ENCODE measurements around the gene DNAJC11. TPM values are rescaled to one million over a fixed set of nuclear protein-coding genes. Genes with fewer than 3 reads are reported as not detected.

The DNAJC11 gene
- total RNA-seq, 4 donors from 2014 or later = 62.9 to 119 (median 63.4) TPM

DNA sequence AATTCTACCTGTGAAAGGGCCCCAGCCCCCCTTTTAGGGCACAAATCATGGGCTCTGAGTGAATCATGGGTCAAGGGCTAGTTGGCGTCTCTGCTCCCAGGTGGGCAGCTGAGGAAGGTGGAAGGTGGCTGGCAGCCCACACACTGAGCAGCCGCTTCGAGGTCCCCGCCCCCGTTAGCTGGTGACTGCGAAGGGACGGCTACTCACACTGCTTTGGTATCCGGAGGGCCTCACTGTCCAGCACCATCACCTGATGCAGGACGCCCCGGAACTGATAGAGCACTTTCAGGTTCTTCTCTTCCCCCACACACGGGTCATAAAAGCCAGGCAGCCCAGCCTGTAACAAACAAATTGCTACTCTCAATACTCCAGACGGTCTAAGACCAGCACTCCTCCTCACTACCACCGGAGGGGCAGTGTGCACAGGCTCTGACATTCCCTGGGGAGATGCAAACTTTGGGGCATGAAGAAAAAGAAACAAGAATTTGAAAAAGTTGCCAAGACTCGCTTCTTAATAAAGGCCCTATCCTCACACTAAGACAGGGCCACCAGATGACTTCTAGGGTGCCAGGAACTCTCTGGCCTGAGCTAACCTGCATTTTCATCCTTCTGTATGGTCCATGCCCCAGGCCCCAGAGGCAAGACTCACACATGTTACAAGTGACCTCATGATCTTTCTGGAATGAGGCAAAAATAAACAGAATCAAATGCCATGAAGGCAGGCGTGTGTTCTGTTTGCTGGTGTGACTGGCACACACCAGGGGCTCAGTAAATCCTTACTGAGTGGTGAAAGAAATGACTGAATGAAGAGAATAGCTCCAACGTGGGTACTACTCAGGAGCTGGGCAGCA lies 65.5 kb downstream of the DNAJC11 start:
- H3K4me3 ChIP-seq = no peak overlapping the region
- TF ChIP-seq, protein P1, sequence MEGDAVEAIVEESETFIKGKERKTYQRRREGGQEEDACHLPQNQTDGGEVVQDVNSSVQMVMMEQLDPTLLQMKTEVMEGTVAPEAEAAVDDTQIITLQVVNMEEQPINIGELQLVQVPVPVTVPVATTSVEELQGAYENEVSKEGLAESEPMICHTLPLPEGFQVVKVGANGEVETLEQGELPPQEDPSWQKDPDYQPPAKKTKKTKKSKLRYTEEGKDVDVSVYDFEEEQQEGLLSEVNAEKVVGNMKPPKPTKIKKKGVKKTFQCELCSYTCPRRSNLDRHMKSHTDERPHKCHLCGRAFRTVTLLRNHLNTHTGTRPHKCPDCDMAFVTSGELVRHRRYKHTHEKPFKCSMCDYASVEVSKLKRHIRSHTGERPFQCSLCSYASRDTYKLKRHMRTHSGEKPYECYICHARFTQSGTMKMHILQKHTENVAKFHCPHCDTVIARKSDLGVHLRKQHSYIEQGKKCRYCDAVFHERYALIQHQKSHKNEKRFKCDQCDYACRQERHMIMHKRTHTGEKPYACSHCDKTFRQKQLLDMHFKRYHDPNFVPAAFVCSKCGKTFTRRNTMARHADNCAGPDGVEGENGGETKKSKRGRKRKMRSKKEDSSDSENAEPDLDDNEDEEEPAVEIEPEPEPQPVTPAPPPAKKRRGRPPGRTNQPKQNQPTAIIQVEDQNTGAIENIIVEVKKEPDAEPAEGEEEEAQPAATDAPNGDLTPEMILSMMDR (IDR thresholded peaks at IDR 0.05) = no peak
- no peak for TF ChIP-seq POLR2A (IDR thresholded peaks at IDR 0.05)
- no peak for DNase-seq
- H3K27ac ChIP-seq = no peak overlapping the region
- H3K36me3 ChIP-seq = peaks cover 0 to 95% (median 0%) of the 10 kb centered on the region in 3 donors
- no peaks in the 10 kb centered on the region for H3K27me3 ChIP-seq
- no peaks in the 10 kb centered on the region for H3K4me1 ChIP-seq
- H3K9me3 ChIP-seq = no peaks in the 10 kb centered on the region

- no peaks in the 10 kb centered on the region for H3K4me1 ChIP-seq
- no peaks in the 10 kb centered on the region for H3K9me3 ChIP-seq
- DNase-seq = no peak
- peaks cover 0 to 96% (median 0%) of the 10 kb centered on the region in 3 donors for H3K36me3 ChIP-seq
- H3K27ac ChIP-seq = no peak overlapping the region
- no peaks in the 10 kb centered on the region for H3K27me3 ChIP-seq
- TF ChIP-seq, protein P1 (IDR thresholded peaks at IDR 0.05) = no peak
- no peak for TF ChIP-seq POLR2A (IDR thresholded peaks at IDR 0.05)
- H3K4me3 ChIP-seq = no peak overlapping the region
These were observed 66.3 kb downstream of the DNAJC11 start for GRCh38 chr1:6635161-6635909.

DNA sequence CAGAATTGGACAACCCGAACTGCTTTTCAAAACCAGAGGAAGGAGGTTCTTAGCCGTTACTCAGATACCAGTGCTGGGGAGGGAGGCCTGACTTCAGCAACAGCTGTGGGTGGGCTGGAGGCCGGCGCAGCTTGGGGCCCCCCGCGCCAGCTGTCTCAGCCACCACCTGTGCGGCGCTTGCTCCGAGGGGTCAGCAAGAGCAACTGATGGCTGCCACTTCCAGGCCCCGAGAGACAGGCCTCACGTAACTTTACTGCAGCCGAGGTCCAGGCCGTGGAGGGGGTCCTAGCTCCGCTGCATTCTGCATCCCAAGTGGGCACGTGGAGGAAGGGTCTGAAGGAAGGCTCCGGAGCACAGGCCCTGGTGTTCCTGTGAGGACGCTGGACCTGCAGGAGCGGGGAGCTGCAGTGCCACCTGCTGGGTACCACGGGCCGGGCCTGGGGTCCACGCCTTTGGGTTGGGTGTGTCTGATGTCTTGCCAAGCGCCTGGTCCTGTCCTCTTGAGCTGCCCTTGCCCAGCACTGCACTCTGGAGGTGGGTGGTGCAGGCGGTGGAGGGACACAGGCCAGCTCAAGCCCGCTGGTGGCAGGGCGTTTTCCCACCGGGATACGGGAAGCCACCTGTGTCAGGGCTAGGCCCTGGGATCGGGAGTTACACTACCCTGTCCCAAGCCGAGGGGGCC lies 67.1 kb downstream of the DNAJC11 start:
- H3K27ac ChIP-seq = no peak overlapping the region
- H3K27me3 ChIP-seq = no peaks in the 10 kb centered on the region
- no peaks in the 10 kb centered on the region for H3K9me3 ChIP-seq
- H3K36me3 ChIP-seq = peaks cover 0 to 96% (median 0%) of the 10 kb centered on the region in 3 donors
- TF ChIP-seq, protein P1 (IDR thresholded peaks at IDR 0.05) = peak in 4 of 6 experiments; percentile 35 to 63 (median 58)
- no peak for TF ChIP-seq POLR2A (IDR thresholded peaks at IDR 0.05)
- peak; percentile 43 to 82 (median 74) for DNase-seq
- H3K4me3 ChIP-seq = no peak overlapping the region
- no peaks in the 10 kb centered on the region for H3K4me1 ChIP-seq

DNA sequence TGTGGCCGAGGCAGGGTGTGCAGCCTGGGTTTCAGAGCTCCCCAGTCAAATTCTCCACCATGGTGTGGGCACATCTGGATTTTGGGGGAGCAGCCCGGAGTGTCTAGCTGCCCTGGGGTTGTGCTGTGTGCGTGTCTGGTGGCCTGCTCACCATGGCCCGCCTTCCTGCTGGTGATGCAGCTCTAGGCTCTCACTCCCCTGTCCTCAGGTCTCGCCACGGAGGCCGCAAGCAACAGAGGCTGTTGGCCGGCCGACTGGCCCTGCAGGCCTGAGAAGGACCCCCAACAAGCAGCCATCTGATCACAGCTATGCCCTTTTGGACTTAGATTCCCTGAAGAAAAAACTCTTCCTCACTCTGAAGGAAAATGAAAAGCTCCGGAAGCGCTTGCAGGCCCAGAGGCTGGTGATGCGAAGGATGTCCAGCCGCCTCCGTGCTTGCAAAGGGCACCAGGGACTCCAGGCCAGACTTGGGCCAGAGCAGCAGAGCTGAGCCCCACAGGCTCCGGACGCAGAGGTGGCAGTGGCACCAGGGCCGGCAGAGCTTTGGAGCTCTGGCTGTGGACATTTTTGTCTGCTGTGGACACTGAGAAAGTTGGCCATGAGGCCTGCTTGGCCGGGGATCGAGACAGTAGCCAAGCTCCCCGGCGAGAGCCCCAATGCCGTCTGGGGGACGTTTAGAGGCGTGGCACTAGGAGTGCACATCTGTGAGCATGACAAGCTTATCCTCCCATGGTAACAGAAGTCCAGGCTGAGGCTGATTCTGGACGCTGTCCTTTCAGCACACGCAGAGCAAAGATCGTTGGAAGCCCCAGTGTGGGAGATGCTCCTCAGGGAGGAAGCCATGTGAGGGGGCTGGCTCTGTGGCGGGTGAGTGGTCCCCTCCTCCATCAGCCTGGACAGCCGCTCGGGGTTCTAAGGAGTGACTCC lies 68.8 kb downstream of the DNAJC11 start:
- no peak for DNase-seq
- Histone ChIP-seq H3K27ac (no peak overlapping the region), H3K27me3 (no peaks in the 10 kb centered on the region), H3K4me1 (no peaks in the 10 kb centered on the region), H3K36me3 (peaks cover 0 to 99% (median 0%) of the 10 kb centered on the region in 3 donors), H3K9me3 (no peaks in the 10 kb centered on the region), H3K4me3 (no peak overlapping the region)
- TF ChIP-seq, protein P1 (IDR thresholded peaks at IDR 0.05) = no peak
- no peak for TF ChIP-seq POLR2A (IDR thresholded peaks at IDR 0.05)

All from Peyer's patch (tissue), 4 donors.